Central memory CD4-positive, alpha-beta T cell (primary cell): ENCODE results near the gene DEGS1.
"Not testable (repeated sequence)": the region's sequence is repeated elsewhere in the genome, so short reads cannot be mapped to it uniquely, and the experiment has no call there.

ENCODE experiments used
- DNase-seq: peaks from one replicate; pipeline ENCODE4 v3.0.0; 2022

Gene DEGS1

DNA sequence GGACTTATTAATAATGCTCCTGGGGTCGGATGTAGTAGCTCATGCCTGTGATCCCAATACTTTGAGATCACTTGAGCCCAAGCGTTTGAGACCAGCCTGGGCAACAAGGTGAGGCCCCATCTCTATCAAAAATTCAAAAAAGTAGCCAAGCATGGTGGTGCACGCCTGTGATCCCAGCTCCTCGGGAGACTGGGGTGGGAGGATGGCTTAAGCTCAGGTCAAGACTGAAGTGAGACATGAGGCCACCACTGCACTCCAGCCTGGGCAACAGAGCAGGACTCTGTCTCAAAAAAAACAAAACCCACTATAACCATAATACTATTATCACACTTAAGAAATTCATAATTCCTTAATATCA is 1.6 kb upstream of the DEGS1 start:
- DNase-seq, result no peak

DNA sequence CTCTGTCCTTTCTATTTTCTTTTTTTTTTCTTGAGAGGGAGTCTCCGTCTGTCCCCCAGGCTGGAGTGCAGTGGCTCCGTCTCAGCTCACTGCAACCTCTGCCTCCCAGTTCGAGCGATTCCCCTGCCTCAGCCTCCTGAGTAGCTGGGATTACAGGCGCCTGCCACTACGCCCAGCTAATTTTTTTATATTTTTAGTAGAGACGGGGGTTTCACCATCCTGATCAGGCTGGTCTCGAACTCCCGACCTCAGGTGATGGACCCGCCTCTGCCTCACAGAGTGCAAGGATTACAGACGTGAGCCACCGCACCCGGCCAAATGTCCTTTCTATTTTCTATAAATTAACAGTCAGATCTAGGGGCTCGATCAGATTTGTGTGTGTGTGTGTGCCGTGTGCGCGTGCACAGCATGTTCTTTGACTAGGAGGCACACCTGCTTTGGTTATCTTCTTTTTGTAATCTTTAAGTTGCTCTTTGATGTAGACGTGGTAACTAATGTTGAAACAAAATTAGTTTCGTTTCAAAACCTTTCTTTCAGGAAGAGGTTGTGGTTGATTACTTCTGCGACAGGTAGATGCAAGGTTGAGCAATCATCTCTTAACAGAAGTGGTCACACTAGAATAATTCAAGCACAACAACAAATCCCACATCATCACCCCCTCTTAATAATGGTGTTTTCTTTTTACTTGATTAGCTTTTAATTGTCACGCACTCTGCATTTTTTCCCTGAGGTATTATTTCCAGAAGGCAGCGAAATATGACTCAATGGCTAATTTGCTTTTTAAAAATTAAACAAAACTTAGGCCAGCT is 779 bp upstream of the DEGS1 start:
- DNase-seq, result peak; percentile 88

- DNase-seq, result peak; percentile 54
Measured at GRCh38 chr1:224183591-224184312, 712 bp downstream of the DEGS1 start.

GRCh38 chr1:224185208-224185607 is 2.2 kb downstream of the DEGS1 start:
- no peak for DNase-seq

DNA sequence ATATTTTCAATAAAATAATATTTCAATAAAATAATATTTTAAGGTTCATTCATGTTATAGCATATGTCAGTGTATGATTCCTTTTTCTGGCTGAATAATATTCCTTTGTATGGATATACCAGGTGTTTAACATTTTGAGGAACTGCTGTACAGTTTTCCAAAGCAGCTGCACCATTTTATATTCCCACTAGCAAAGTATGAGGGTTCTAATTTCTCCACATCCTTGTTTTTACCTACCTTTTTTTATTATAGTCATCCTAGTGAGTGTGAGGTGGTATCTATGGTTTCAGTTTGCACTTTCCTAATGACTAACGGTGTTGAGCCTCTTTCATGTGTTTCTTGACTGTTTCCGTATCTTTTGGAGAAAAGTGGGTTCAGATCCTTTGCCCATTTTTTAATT is 5.2 kb downstream of the DEGS1 start:
- no peak for DNase-seq

DNA sequence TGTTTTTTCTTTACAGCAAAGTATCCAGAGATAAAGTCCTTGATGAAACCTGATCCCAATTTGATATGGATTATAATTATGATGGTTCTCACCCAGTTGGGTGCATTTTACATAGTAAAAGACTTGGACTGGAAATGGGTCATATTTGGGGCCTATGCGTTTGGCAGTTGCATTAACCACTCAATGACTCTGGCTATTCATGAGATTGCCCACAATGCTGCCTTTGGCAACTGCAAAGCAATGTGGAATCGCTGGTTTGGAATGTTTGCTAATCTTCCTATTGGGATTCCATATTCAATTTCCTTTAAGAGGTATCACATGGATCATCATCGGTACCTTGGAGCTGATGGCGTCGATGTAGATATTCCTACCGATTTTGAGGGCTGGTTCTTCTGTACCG is 6.5 kb downstream of the DEGS1 start:
- no peak for DNase-seq

DNA sequence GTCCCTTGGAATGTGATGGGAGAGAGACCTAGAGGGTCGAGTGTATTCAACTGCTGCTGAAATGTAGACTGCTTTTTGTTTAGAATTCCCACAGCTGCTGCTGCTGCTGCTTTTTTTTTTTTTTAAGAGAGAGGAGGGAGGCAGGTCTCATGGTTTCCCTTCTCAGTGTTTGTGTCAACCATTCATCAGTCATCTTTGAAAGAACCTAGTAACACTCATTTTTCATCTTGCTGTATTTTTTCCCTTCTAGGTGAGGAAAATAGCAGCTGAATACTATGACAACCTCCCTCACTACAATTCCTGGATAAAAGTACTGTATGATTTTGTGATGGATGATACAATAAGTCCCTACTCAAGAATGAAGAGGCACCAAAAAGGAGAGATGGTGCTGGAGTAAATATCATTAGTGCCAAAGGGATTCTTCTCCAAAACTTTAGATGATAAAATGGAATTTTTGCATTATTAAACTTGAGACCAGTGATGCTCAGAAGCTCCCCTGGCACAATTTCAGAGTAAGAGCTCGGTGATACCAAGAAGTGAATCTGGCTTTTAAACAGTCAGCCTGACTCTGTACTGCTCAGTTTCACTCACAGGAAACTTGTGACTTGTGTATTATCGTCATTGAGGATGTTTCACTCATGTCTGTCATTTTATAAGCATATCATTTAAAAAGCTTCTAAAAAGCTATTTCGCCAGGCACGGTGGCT is 9.2 kb downstream of the DEGS1 start:
- no peak for DNase-seq

DNA sequence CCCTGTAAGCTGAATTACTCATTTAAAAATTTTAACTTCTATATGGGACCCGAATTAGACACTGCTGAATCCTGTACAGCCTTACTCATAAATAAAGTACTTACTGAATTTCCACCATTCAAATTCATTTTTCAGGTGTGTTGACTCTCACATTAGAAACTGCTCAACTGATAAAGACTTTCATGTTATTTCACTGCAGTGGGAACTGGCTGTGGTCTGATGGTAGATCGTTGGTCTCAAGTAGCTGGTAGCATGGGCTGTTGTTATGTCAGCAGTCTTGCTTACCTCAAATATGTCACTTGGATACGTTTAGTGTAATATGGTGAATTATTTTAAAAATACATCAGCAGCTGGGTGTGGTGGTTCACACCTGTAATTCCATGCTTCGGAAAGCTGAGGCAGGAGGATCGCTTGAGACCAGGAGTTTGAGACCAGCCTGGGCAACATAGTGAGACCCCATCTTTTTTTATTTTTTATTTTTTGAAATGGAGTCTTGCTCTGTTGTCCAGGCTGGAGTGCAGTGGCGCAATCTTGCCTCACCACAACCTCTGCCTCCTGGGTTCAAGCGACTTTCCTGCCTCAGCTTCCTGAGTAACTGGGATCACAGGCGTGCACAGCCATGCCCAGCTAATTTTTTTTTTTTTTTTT is 10.4 kb downstream of the DEGS1 start:
- DNase-seq, result no peak

- no peak for DNase-seq
Measured at GRCh38 chr1:224196813-224197600, 14.0 kb downstream of the DEGS1 start.

- no peak for DNase-seq
Measured at GRCh38 chr1:224198572-224198971, 15.5 kb downstream of the DEGS1 start.

- no peak for DNase-seq
Measured at GRCh38 chr1:224199679-224200078, 16.6 kb downstream of the DEGS1 start.

GRCh38 chr1:224201383-224201782 is 18.3 kb downstream of the DEGS1 start:
- no peak for DNase-seq

- no peak for DNase-seq
Measured at GRCh38 chr1:224201853-224202252, 18.8 kb downstream of the DEGS1 start.

- DNase-seq, result no peak
Measured at GRCh38 chr1:224203243-224204016, 20.4 kb downstream of the DEGS1 start.

DNA sequence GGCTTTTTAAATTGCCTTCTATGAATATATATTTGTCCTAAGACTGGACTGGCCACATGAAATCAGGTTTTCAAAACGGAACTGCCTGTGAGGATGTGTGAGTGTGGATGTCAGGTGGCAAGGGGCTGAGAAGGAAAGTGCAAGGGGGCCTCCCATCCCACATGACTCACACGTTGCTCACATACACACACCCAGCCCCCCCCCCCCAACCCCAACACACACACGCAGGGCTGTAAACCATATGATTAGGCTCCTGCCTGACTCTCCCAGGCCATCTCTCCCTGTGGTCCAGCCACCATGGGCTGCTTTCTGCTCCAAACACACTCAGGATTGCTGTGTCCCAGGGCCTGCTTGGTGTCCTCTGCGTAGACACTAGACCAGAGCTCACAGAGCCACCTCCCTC is 22.4 kb downstream of the DEGS1 start:
- no peak for DNase-seq

DNA sequence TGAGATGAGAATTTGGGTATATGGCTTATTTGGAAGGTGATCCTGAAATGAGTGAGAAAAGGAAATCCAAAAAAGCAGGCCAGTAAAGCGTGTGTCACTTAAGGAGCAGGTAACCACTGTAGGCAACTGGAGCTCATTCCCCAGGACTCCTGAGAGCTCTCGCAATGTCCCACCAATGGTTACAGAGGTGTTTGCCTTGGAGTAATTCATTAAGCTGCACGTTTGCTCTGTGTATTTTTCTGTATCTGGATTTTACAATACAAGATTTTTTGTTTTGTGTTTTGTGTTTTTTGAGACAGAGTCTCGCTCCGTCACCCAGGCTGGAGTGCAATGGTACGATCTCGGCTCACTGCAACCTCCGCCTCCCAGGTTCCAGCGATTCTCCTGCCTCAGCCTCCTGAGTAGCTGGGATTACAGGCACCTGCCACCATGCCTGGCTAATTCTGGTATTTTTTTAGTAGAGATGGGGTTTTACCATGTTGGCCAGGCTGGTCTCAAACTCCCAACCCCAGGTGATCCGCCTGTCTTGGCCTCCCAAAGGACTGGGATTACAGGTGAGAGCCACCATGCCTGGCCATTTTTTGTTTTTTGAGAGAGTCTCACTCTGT is 23.0 kb downstream of the DEGS1 start:
- DNase-seq, result not testable (repeated sequence)

- no peak for DNase-seq
Measured at GRCh38 chr1:224211206-224211962, 28.3 kb downstream of the DEGS1 start.

DNA sequence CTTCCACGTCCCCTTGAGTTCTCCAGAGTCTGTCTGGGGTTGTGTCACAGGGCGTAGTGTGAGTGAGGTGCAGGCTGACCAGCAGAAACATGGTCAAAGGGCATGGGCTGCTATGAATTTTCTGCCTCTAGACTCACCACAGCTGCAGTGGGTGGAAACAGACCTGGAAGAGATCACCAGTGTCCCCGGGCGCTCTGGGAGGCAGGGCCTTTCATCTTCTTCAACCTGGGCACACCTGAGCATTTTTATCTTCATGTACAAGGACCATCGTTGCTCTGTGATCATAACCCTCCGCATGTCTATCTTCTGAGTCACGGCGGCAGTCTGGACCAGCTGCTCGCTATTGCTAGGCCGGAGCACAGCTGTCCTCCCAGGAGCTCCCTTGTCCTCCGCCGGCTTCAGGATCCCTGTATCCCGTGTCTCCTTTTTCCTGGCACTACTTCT is 29.6 kb downstream of the DEGS1 start:
- DNase-seq, result no peak

DNA sequence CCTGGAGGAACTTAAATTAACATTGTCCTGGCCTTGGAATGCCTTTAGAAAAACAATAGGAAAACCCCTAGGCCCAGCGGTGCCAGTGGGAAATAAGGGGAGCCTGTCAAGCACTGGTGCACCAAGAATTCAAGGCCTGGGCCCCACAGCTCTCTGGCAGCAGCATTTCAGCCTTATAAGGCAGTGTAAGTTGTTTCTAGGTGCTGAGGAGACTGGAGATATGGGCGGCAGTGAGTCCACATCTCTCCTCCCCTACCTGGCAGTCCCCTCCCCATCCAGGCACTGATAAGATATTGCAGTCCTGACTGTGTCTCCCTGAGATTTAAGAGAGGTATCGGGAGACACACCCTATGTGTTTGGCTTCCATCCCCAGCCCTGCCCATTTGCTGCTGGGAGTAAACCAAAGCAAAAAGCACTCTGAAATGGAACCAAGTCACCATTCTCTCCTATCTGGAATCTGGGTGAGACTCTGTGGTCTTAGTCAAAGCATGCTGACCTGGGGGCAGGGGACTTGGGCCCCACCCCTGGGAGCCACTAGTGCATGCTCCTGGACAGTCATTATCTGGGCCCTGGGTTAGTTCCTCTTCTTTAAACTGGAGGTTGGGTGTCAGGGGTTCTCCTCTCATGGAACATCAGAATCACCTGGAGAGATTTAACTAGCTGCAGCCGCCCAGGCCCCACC is 30.5 kb downstream of the DEGS1 start:
- no peak for DNase-seq

- no peak for DNase-seq
Measured at GRCh38 chr1:224216382-224216781, 33.3 kb downstream of the DEGS1 start.
